HG02798 (cell line): ENCODE measurements around the gene EID2.

Source experiments
- ATAC-seq: cut with Tn5 transposase; IDR thresholded peaks from one replicate; pipeline ENCODE4 v1.9.1; 2021; ENCODE audit warnings: mild to moderate bottlenecking; ENCODE audit not compliant: unreplicated experiment, poor library complexity

The EID2 gene

GRCh38 chr19:39540333-39540673 is 342 bp upstream of the EID2 start:
- no peak for ATAC-seq

DNA sequence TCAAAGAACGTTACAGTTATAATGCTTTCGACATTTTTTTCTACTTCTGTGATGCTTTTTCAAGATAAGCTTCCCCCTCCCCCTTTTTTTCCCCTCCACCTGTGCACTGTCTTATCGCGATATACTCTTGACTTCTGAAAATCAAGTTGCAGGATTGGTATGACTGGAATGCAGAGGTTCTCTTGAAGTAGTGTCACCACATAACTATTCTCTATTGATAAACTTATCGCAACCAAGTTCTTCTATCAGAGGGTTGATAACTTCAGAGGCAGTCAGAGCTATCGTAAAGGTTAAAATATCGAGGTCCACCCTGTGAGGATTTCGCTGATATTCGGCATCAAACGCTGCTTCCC is 820 bp downstream of the EID2 start:
- no peak for ATAC-seq

DNA sequence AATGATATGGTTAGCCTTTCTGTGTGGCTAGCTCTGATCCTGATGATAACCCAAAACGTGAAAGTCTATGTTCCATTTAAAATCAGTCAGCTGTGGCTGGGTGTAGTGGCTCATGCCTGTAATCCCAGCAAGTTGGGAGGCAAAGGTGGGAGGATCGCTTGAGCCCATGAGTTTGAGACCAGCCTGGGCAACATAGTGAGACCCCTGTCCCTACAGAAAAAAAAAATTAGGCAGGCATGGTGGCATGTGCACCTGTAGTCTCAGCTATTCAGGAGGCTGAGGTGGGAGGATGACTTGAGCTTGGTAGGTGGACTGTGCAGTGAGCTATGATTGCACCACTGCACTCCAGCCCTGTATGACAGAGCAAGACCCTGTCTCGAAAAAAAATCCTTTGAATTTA is 6.2 kb downstream of the EID2 start:
- ATAC-seq: no peak

- no peak for ATAC-seq
These were observed 6.9 kb downstream of the EID2 start for GRCh38 chr19:39533003-39533512.

DNA sequence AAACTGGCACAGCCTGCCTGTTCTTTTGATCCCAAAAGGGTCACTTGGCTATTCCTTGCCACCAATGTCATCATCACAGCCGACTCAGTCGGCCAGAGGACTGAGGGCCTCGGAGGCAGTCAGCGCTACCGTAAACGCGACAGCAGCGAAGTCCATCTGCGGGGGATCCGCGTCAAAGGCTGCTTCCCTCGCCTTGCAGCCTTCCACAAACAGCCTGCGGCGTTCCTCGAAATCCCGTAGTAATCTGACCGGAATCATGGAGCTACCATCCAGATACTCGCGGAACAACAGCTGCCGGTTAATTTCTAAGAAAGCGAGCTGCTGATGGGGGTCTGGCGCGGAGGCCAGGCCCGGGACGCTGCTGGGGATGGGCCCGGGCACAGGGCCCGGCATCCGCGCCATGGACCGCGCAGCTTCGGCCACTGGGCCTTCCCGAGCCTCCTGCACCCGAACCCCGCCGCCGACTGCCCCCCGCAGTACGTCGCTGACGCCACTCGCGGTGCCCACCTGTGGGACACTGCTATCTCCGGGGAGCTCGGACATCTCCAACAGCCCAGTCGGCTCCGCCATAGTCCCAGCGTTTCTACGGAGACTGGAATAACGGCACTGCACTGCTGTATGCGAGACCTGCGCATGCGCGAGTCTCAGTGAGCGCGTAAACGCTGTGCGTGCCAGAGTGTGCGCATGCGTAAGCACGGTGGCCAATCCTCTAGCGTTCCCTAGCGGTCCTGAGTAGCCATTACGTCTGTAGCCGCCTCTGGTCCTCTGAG is 7.5 kb downstream of the EID2 start, which contains the start of gene EID2B:
EID2B (minus strand) TSS at position 620 of the 770 bp plus-strand sequence; CDS start at position 570, 50 bp downstream.
- peak; percentile 96 for ATAC-seq

- ATAC-seq: no peak
These were observed 8.1 kb downstream of the EID2 start for GRCh38 chr19:39531834-39532232.

GRCh38 chr19:39525205-39525604 is 14.8 kb downstream of the EID2 start:
- ATAC-seq: no peak

- ATAC-seq: no peak
These were observed 15.5 kb downstream of the EID2 start for GRCh38 chr19:39524495-39524894.

DNA sequence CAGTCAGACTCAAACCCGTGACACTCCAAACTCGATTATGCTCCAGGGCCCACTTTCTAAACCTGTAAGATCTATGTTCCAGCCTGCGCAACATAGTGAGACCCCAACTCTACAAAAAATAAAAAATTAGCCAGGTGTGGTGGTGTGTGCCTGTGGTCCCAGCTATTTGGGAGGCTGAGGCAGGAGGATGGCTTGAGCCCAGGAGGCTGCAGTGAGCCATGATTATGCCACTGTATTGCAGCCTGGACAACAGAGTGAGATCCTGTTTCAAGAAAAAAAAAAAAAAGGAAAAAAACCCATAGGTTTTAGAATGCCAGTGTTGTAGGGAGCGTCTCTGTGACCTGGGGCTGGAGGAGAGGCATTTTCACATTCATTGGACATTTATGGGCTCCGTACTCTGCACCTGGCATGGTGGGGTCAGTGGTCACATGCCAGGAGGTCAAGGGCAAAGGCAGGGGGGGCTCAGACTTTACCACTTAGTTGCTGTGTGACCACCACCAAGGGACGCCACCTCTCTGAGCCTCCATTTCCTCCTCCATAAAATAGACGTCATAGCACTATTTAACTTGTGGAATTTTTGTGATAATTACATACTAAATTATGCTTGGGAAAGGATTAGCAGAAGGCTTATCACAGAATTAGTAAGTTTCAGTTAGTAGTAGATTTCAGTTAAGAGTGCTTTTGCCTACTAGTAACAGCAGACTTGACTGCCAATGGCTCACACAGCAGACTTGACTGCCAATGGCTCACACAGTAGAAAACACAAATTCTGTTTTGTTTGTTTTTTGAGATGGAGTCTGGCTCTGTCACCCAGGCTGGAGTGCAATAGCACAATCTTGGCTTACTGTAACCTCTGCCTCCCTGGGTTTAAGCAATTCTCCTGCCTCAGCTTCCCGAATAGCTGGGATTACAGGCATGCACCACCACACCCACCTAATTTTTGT is 19.1 kb downstream of the EID2 start:
- ATAC-seq: no peak

- no peak for ATAC-seq
These were observed 21.0 kb downstream of the EID2 start for GRCh38 chr19:39518975-39519374.

- ATAC-seq: no peak
These were observed 21.5 kb downstream of the EID2 start for GRCh38 chr19:39518458-39518857.

- no peak for ATAC-seq
These were observed 22.5 kb downstream of the EID2 start for GRCh38 chr19:39517432-39517831.

DNA sequence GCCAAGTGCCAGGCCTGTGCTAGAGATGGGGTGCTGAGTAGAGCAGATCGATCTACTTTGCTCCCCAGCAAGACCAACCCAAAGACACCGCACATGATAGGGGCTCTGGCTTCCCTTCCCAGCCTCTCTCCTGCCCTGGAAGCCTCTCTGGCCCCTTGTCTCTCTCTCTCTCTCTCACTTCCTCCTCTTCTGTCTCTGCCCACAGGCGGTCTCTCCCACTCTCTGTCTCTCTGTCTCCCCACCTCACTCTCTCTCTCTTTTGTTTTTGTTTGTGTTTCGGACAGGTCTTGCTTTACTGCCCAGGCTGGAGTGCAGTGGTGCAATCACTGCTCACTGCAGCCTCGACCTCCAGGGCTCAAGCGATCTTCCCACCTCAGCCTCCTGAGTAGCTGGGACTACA is 23.7 kb downstream of the EID2 start:
- no peak for ATAC-seq

DNA sequence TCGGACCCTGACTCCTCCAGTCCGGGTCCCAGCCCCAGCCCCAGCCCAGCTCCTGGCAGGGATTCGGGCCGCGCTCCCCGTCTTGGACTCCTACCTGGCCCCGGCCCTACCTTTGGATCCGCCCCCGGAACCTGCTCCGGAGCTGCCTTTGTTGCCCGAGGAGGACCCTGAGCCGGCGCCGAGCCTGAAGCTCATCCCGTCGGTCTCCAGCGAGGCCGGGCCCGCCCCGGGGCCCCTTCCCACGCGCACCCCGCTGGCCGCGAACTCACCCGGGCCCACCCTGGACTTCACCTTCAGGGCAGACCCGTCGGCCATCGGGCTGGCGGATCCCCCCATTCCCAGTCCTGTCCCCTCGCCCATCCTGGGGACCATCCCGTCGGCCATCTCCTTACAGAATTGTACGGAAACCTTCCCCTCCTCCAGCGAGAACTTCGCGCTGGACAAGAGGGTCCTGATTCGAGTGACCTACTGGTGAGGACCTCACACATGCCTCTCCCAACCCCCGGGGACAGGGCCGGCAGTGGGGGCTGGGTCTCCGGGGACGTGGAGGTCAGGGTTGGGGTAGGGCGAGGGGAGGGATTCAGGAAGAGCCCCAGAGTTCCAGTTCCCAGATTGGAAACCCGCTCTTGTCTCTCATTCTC is 24.3 kb downstream of the EID2 start:
- no peak for ATAC-seq

- no peak for ATAC-seq
These were observed 25.0 kb downstream of the EID2 start, which contains the start of gene SELENOV for GRCh38 chr19:39514840-39515550. TSS of gene SELENOV (plus strand) at chr19:39515139. CDS start at chr19:39515213, 74 bp downstream.

- no peak for ATAC-seq
These were observed 27.0 kb downstream of the EID2 start for GRCh38 chr19:39512988-39513387.

DNA sequence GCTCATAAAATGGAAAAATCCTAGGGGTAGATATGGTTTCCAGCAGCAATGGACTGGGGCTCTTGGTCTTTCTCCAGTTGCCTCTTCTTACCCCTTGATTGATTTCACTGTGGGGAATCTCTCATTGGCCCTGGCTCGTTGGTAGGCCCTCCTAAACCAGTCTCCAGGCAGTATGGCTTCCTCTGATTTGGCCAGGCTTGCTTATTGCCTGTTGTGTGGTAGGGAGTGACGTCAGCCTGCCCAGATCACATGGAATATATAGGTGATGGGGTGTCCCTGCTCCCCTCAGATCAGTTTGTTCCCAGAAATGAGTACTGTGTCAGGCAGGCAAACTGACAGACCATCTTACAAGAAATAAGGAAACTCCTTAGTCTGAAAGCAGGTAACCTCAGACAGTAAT is 30.7 kb downstream of the EID2 start:
- ATAC-seq: no peak

- no peak for ATAC-seq
These were observed 31.3 kb downstream of the EID2 start for GRCh38 chr19:39508629-39509028.

DNA sequence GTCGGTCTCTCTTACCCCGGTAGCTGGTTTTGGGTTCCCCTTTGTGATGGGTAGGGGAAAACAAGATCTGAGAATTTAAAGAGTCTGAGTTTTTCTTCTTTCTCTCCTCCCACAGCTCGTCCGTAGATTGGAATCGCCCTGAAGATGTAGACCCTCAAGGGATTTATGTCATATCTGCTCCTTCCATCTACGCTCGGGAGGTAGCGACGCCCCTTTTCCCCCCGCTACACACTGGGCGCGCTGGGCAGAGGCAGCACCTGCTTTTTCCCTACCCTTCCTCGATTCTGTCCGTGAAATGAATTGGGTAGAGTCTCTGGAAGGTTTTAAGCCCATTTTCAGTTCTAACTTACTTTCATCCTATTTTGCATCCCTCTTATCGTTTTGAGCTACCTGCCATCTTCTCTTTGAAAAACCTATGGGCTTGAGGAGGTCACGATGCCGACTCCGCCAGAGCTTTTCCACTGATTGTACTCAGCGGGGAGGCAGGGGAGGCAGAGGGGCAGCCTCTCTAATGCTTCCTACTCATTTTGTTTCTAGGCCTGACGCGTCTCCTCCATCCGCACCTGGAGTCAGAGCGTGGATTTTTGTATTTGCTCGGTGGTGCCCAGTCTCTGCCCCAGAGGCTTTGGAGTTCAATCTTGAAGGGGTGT is 32.1 kb downstream of the EID2 start:
- no peak for ATAC-seq
